HG03175 (cell line): ENCODE data around the gene APP.
A peak's percentile ranks its signal among the peaks of the same experiment; 100 is the strongest.
"Not testable (repeated sequence)": the region's sequence is repeated elsewhere in the genome, so short reads cannot be mapped to it uniquely, and the experiment has no call there.

Source experiments
- ATAC-seq: cut with Tn5 transposase; IDR thresholded peaks from one replicate; pipeline ENCODE4 v1.9.1; 2021; ENCODE audit warnings: mild to moderate bottlenecking, moderate library complexity; ENCODE audit not compliant: unreplicated experiment

The APP gene

DNA sequence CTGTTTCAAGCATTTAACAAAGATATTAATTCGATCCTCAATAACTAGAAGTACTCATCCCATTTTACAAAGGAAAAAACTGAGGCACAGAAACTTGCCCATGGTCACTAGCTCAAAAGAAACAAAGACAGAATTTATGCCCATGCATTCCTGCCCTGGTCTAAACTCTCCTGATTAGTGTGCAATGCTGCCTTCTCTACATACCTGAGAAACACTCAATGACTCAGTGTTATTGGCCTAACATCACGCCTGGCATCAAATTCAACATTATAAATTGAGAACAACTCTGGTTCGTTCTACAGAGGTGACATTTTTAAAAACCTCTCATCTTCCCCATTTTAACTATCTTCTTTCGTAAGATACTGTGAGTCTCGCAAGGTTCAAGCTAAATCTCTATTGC, 5.2 kb downstream of the APP start:
- no peak for ATAC-seq

DNA sequence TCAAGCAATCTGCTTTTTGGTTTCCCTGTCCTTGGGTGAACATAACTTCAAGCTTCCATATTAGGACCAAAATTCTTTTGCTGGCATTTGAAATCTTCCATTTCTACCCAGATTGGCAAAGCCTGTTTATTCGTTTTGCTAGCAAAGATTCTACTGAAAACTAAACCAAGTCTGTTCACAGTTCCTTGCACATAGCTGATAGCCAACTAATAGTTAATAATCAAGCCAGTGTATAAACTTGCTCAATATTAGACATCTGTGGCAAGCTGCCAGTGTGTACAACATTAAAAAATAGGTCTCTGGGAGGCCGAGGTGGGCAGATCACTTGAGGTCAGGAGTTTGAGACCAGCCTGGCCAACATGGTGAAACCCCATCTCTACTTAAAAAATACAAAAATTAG, 6.3 kb downstream of the APP start:
- ATAC-seq = no peak

DNA sequence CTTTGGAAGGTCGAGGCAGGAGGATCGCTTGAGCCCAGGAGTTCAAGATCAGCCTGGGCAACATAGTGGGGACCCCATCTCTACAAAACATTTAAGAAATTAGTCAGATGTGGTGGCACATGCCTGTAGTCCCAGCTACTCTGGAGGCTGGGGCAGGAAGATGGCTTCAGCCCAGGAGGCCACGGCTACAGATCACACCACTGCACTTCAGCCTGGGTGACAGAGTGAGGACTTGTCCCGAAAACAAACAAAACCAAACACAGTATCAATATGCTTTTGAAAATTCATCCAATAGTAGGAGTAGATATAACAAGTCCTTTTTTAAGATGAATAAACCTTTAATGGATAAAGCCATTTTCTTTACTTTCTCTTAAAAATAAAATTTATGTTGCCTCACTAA, 8.5 kb downstream of the APP start:
- ATAC-seq = no peak

DNA sequence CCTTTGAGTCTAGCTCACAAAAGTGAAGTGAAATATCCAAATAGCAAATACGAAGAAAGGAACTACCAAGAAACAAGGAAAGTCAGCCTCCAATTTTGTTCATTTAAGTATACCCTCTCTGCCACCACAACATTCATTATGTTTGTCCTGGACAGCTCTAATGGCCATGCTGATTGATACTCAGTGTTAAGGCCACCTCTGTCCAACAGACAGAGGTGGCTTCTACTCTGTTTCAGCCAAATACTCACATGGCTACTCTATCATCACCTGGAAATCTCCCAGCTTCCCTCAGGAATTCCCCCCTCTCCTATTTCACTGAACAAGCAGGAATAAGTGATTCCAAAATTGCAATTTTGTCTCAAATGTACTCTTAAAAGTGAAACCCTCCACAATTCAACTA, 10.7 kb downstream of the APP start:
- no peak for ATAC-seq

DNA sequence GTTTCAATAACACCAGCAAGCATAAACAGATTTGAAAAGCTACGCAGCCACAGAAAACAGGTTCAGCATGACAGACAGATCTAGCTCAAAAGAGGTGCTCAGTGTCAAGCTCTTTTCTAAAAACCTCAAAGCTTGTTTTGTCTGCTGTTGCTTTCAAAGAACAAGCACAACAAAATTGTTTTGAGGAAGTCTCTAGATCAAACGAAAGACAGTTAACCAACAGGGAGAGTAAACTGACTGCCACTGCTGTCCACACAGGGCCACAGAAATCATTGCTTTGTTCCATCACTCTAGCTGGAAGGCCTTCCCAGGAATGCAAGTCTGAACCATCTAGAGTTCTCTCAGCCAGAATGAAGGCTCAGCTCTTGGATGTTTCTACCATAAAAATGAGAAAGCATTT, 12.8 kb downstream of the APP start:
- no peak for ATAC-seq

DNA sequence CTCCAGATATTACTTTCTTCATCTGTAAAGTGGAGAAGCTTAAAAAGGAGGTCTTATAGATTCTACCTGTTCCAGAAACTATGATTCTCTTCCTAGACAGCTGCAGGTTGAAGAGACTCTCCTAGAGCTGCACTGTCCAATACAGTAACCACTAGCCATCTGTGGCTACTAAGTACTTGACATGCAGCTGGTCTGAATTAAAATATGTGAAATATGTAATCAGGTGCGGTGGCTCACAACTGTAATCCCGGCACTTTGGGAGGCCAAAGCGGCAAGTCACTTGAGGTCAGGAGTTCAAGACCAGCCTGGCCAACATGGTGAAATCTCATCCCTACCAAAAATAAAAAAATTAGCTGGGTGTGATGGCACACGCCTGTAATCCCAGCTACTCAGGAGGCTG, 15.8 kb downstream of the APP start:
- ATAC-seq = no peak

DNA sequence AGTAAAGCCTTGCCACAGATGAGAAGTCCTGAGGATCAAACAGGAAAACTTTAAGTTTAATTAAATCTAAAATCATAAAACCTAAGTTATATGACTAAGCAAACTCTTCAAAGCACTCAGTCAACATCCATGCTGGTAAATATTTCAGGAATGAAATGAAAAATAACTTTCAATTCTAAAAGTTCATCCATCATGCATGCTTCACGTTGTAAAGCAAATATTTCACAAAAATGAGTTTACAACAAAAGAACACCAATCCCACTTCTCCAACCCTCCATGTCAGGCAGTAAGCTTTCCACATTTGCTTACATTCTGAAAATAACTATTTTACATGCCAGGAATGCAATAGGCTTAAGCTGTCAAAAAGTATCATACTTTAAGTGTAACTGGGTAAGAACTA, 16.8 kb downstream of the APP start:
- ATAC-seq = no peak

DNA sequence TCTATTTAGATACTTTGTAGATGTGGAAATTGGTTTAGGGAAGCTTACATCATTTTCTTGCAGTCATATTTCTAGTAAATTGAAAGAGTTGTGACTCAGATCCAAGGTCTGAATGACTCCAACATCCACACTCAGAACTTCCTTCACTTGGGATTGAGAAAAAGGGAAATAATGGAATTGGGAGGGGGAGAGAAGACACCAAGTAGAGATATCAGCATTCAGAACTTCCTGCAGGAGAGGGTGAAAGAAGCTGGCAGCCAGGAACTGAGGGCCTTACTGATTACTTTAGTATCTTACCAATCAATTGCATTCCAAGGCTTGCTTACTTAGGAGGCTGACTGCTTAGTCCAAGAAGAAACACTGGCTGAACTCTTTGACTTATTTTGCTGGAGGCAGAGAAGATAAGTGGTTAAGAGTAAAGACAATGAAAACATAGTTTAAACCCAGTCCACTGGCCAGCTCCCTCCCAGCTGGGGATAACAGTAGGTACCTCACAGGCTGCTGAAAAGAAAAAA, 21.7 kb downstream of the APP start:
- ATAC-seq = no peak

DNA sequence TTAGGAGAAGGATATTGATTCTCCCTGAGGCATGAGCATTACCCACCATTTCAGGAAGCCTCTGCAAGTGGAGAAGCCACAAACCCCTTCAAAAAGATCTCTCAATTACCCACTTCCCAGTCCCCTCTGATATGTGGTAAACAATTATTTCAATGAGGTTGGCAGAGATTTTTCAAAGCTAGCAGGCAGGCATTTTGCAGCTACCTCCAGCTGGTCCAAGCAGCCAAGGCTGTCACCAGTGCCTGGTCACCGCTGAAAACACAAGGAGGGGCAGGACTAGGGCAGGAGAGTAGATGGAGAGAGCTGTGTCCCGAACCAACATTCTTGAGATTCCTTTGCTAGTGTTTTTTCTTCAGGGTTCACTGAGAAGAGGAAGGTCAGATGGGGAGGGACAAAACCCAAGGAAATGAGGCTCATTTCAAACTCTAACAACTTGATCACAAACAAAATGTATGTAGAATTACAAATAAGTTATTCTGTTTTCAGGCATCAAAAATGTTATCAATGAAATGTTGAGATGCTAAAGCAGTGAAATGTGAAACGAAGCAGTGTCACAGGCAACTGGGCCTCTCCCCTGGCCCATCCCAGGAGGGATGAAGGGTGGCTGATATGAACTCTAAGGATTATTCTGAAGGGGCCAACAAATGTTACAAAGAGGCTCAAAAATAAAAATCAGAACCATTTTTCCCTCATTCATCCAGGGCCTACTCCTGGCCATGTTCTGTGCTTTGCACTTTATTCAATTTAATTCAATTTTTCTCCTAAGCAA, 22.3 kb downstream of the APP start:
- ATAC-seq = no peak

DNA sequence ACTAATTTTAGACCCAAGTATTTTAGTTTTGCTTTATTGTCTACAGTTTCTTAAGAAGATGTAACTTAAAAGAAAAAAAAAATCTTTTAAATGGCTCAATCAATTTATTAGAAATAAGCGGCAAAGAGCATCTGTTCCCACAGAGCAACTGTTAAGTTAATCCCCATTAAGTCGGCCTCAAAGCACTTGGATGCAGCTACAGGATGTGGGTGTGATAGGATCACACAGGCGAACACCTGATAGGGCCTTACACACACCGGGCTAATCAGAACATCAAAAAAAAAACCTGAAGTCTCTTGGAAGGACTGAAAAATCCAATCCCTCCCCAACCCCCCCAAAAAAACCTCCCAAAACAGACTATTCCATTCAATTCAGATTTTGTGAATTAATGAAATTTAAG, 23.0 kb downstream of the APP start:
- no peak for ATAC-seq

DNA sequence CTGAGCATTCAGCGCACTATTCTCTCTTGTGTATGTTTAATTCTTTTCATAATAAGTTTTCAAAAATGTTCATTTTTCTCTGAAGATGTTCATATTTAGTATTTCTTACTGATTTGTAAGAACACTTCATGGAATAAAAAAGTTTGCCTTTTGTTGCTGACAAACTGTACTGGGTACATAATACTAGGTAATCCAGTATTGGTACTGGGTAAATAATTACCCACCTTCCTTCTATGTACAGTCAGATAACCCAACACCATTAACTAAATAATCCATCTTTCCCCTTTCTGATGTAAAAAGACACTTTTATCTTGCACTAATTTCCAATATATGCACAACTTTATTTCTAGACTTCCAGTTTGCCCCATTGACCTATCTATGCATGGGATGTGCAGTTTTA, 23.9 kb downstream of the APP start:
- no peak for ATAC-seq

DNA sequence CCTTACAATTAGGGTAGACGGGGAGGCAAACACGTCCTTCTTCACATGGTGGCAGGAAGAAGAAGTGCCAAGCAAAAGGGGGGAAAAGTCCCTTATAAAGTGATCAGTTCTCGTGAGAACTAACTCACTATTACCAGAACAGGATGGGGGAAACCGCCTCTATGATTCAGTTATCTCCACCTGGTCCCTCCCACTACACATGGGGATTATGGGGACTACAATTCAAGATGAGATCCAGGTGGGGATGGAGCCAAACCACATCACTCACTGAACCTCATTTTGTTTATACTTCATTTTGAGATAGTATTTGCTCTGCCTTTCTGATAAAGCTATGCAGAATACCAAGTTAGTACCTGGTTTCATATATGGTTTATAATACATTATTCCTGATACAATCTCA, 26.5 kb downstream of the APP start:
- no peak for ATAC-seq

DNA sequence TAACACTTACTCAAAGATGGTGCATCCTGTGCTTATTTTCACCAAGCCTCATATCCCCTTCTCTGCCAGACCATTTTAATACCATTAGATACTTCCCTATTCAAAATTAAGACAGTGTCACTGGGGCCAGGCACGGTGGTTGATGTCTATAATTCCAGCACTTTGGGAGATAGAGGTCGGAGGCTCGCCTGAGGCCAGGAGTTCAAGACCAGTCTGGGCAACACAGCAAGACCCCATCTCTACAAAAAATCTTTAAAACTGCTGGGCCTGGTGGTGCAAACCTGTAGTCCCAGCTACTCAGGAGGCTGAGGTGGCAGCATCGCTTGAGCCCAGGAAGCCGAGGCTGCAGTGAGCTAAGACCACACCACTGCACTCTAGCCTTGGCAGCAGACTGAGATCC, 28.2 kb downstream of the APP start:
- no peak for ATAC-seq

DNA sequence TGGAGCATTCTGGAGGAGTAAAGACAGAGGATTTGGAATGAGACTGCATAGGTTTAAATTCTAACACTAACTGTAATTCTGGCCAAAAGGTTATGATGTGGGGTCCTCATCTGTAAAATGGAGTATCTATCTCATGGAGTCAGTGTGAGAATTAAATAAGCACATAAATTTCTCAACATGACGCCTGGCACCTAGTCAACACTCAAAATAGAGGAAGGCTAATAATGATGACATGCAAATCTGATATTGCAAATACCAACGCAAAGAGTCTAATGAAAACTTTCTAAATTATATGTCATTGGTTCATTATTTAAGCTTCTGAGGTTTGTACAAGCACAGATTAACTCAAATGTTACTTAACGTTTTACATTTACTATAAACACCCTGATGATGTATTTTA, 29.6 kb downstream of the APP start:
- ATAC-seq = no peak

DNA sequence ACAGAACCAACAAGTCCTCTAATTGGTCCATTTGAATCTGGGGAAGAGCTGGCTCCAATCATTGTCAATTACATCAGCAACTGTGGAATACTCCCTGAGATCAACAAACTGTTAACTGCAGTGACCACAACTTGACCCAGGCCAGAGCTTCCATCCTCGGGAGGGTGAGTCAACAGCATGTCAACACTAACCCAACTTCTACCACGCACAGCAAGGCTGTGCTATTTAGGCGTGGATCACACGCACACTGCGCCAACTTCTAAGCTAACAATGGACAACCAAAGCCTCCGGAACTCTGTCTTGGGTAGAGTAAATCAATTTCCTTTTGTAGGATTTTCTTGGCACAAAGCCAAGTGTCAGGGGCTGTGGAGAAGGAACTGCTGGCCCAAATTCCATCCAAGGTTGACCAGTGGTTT, 30.4 kb downstream of the APP start:
- no peak for ATAC-seq

DNA sequence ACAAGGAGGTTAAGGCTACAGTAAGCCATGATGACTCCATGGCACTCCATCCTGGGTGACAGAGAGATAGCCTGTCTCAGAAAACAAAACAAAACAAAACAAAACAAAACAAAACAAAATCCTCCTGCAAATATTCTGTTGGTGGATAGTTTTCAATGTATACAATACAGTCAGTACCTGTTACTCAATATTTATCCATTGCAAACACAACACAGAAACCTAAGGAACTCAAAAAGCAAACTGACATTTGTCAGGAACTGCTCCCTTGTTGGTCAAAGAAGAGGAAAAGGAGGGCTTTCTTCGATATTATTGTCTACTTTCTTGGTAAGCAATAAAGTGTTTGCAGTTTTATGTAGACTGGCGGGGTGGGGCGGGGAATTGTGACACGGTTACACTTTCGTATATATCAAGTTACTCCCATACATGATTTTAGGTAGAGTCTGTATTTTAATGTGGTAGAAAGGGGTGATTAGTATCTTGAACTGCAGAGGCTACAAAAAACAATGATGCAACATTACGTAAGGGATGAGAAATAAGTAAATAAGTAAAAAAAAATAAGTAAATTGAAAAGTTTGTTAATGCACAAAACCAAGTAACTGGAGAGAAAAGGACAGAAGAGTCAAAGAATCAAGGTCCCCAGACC, 31.8 kb downstream of the APP start:
- ATAC-seq = no peak

DNA sequence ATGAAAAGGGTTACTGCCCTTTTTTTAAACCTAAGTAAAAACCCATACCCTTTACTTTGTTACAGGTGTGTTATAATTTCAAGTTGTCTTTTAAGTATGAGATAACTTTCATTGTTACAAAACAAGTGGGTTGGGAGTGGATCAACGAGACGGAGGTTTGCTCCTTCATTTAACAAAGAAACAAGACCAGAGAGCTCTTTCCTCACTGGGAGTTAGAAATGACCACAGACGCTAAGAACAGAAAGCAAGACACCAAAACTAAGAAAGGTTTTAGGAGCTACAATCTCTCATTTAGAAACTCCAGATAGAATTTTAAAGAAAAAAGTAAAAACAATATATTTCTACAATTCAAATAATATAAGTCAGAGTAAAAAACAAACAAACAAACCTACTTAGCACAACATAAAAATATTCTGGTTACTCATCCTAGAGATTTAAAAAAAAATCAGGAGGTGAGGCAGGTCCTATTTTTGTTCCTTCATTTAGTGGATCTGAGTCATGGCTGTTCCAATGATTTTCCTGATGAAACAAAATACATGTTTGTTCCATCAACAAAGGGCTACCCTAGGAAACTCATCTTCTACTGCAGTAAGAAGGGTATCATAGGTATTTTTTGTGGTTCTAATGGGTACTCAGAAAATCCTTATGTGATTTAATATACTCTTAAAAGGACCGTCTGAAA, 33.0 kb downstream of the APP start:
- ATAC-seq = no peak

DNA sequence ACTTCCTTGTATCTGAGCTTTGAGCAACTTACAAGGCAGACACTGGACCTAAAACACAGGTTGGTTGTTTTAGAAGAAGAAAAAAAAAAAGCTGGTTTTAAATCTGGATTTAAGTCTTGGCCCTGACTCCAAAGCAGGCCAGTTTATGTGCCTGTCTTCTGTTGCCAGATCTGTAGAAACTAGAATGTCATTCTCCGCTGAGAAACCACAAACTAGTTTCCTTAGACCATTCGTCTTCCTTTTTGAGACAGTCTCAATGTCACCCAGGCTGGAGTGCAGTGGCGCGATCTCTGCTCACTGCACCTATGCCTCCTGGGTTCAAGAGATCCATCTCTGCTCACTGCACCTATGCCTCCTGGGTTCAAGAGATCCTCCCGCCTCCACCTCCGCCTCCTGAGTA, 33.9 kb downstream of the APP start:
- peak; percentile 98 for ATAC-seq

DNA sequence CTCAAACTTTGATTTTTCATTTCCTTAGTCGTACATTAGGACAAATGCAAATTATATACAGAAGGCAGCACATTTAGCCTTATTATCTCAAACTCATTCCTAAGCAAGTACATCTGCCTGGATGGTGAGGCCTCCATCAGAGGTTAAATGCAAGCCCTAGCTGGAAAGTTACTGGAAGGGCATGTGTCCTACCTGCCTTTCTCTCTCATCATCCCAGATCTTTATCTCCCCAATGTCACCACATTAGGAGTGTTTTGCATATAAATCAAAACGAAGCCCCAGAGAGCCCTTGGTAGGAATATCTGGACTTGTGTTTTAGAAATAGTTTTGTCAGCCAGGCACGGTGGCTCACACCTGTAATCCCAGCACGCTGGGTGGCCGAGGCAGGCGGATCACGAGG, 35.0 kb downstream of the APP start:
- no peak for ATAC-seq

DNA sequence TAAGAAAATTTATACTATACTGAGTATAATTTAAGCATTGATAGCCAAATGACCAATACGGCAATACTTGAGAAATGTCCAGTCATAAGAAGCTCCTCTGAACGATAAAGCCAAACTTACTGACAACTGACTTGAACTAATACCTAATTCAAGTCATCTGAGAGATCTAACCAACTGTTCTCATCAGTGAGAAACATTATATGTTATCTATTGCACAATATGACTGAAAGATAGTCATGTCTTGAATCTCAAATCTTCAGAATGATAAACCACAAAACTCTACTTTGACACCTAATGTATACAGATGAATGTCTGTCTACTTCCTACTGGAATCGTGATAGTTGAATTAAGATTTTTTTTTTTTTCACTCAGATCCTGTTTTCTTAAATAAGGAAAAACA, 39.0 kb downstream of the APP start:
- ATAC-seq = peak; percentile 73

DNA sequence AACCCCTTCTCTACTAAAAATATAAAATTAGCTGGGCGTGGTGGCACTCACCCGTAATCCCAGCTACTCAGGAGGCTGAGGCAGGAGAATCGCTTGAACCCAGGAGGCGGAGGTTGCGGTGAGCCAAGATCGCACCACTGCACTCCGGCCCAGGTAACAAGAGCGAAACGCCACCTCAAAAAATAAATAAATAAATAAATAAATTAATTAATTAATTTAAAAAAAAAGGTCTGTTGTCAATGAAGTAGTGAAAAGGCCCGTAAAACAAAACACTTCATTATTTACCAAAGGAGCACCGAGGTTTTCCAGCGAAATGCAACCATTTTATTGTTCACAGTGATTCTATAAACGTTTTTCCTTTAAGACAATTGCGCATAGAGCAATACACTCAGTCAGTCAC, 39.5 kb downstream of the APP start:
- not testable (repeated sequence) for ATAC-seq

DNA sequence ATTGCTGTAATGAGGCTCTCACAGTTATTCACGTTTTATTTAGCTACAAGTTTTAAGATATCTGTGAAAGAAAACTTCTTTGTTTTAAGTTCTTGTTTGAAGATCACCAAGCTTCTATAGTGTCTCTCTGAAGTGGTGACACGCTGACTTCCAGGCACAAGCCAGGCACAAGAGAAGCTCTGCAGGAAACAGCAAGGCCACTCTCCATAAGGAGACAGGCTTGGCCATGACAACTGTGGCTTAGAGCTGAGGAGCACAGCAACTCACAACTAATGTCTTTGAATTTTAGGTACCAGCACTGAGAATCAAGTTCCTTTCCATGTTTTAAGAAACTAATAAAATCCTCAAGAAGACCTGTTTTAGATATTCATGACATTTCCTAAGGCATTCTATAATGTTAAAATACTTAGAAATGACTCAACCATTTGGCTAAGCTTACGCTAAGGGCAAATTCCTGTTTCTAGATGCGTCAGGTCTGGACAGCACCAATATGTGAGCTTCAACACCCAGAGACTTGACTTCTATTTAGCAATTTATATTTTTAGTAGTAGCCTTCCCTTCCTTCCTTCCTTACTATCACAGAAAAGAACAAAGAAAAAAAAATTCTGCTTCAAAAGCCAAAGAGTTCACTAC, 40.2 kb downstream of the APP start:
- ATAC-seq = no peak
